Gastroesophageal sphincter (tissue), 4 donors: ENCODE results near the gene TMEM218. TPM values are rescaled to one million over a fixed set of nuclear protein-coding genes. Genes with fewer than 3 reads are reported as not detected.

Experiments
- ATAC-seq: fragments of 150-250 bp; one replicate; pipeline ENCODE4 v1.9.1; 2016; ENCODE audit warnings: mild to moderate bottlenecking, moderate library complexity
- H3K27ac ChIP-seq, 4 donors: fragments of 200-600 bp; sonication (generic) in 3 of 4; 1 replicate in 3 of 4; 2 replicates in 1 of 4; pipeline ENCODE4 v1.5.1; 2016 to 2019
- H3K27me3 ChIP-seq: fragments of 200-600 bp; sonication (generic); one replicate; pipeline ENCODE4 v1.5.1; 2019
- H3K36me3 ChIP-seq, 2 donors: fragments of 200-600 bp; sonication (generic); one replicate each; pipeline ENCODE4 v1.5.1; 2019; ENCODE audit warnings: control low read depth in 1 of 2
- H3K4me1 ChIP-seq, 3 donors: fragments of 200-600 bp; sonication (generic); 1 replicate in 2 of 3; 2 replicates in 1 of 3; pipeline ENCODE4 v1.5.1; 2016 to 2019; ENCODE audit warnings: control low read depth in 2 of 3
- H3K4me3 ChIP-seq, 2 donors: fragments of 200-600 bp; sonication (generic); one replicate each; pipeline ENCODE4 v1.5.1; 2019; ENCODE audit warnings: mild to moderate bottlenecking in 1 of 2, moderate library complexity in 1 of 2
- H3K9me3 ChIP-seq, 3 donors: fragments of 200-600 bp; sonication (generic); one replicate each; pipeline ENCODE4 v1.5.1; 2017 to 2019; ENCODE audit warnings: control low read depth in 2 of 3
- CTCF ChIP-seq, 4 experiments: fragments of 200-600 bp in 2 of 4; fragments of 450-650 bp in 2 of 4; sonication (generic) in 1 of 4; IDR thresholded peaks; one replicate each; pipeline ENCODE4 v1.5.1; 2017 to 2019; ENCODE audit warnings: antibody characterized with exemption in 4 of 4, mild to moderate bottlenecking in 2 of 4, moderate library complexity in 2 of 4
- EP300 ChIP-seq: sonication (generic); formaldehyde crosslinking; IDR thresholded peaks from one replicate; pipeline ENCODE4 v1.6.1; 2017; ENCODE audit warnings: antibody characterized with exemption, mild to moderate bottlenecking
- POLR2A ChIP-seq, 2 donors: fragments of 450-650 bp; IDR thresholded peaks; one replicate each; pipeline ENCODE4 v1.6.1; 2017; ENCODE audit warnings: antibody characterized with exemption in 2 of 2, mild to moderate bottlenecking in 2 of 2, moderate library complexity in 1 of 2
- POLR2AphosphoS5 ChIP-seq: sonication (generic); formaldehyde crosslinking; IDR thresholded peaks from one replicate; pipeline ENCODE4 v1.6.1; 2017; ENCODE audit warnings: antibody characterized with exemption
- WGBS, 2 donors: methylation state at CpG; one replicate each; pipeline ENCODE4 v1.1.5; 2018; ENCODE audit warnings: low coverage in 1 of 2; 5-methylcytosine and 5-hydroxymethylcytosine counted together
- total RNA-seq, 4 donors: library from RNA; depleted of rRNA; stranded (reverse); fragments of >200 nt; gene quantifications; one replicate each; pipeline ENCODE4 v1.1.0, GENCODE V29; 2016

TMEM218 gene
- total RNA-seq, 4 donors from 2014 or later = 14.7 to 20.0 (median 17.3) TPM

GRCh38 chr11:125064070-125064469 lies 47.4 kb downstream of the TMEM218 start:
- Histone ChIP-seq H3K27me3 (peaks cover 4% of the 10 kb centered on the region), H3K4me1 (peaks cover 0 to 20% (median 8%) of the 10 kb centered on the region in 3 donors), H3K9me3 (no peaks in the 10 kb centered on the region), H3K36me3 (no peaks in the 10 kb centered on the region), H3K4me3 (peak overlapping the region in 1 of 2 donors; percentile 67), H3K27ac (peak overlapping the region in 2 of 4 donors; percentile 71 to 82)
- ATAC-seq = no peak
- 80 to 82% methylated on average over 2 to 5 of the region's 7 CpGs for WGBS, 2 donors
- TF ChIP-seq POLR2A (IDR thresholded peaks at IDR 0.05) (no peak), EP300 (no peak), CTCF (IDR thresholded peaks at IDR 0.05) (no peak), POLR2AphosphoS5 (no peak)

GRCh38 chr11:125063429-125064043 lies 47.9 kb downstream of the TMEM218 start:
- peak overlapping the region in 3 of 4 donors; percentile 68 to 82 (median 71) for H3K27ac ChIP-seq
- TF ChIP-seq CTCF (IDR thresholded peaks at IDR 0.05) = no peak
- no peak for TF ChIP-seq POLR2AphosphoS5
- no peak for TF ChIP-seq EP300
- TF ChIP-seq POLR2A (IDR thresholded peaks at IDR 0.05) = no peak
- no peaks in the 10 kb centered on the region for H3K9me3 ChIP-seq
- no peaks in the 10 kb centered on the region for H3K36me3 ChIP-seq
- peaks cover 4% of the 10 kb centered on the region for H3K27me3 ChIP-seq
- no peak for ATAC-seq
- peaks cover 0 to 20% (median 8%) of the 10 kb centered on the region in 3 donors for H3K4me1 ChIP-seq
- H3K4me3 ChIP-seq = peak overlapping the region; percentile 39 to 67
- 2% methylated on average over 8 of the region's 38 CpGs; no CpG with 5 or more reads in 1 of the 2 donors for WGBS, 2 donors

- WGBS, 2 donors = no CpG with 5 or more reads among the region's 46 CpGs
- ATAC-seq = peak; percentile 90
- peaks cover 4% of the 10 kb centered on the region for H3K27me3 ChIP-seq
- peak within 1 kb of the TSS in 3 of 4 donors; percentile 68 to 82 (median 71) for H3K27ac ChIP-seq
- TF ChIP-seq POLR2A (IDR thresholded peaks at IDR 0.05) (peak; percentile 41 to 51), CTCF (IDR thresholded peaks at IDR 0.05) (peak in 3 of 4 experiments; percentile 19 to 57 (median 28)), POLR2AphosphoS5 (peak; percentile 44), EP300 (no peak)
- peaks cover 0 to 20% (median 8%) of the 10 kb centered on the region in 3 donors for H3K4me1 ChIP-seq
- H3K4me3 ChIP-seq = peak within 1 kb of the TSS; percentile 39 to 67
- no peaks in the 10 kb centered on the region for H3K9me3 ChIP-seq
- no peaks in the 10 kb centered on the region for H3K36me3 ChIP-seq
Observed at GRCh38 chr11:125062931-125063428, 48.4 kb downstream of the TMEM218 start, which contains the start of gene SLC37A2. Gene SLC37A2, plus strand, starts transcription at chr11:125063305. Its CDS starts 63 bp downstream, at chr11:125063368.

- Histone ChIP-seq H3K27ac (peak overlapping the region in 3 of 4 donors; percentile 68 to 82 (median 71)), H3K4me1 (peaks cover 0 to 20% (median 8%) of the 10 kb centered on the region in 3 donors), H3K9me3 (no peaks in the 10 kb centered on the region), H3K4me3 (peak overlapping the region; percentile 39 to 67), H3K27me3 (peaks cover 4% of the 10 kb centered on the region), H3K36me3 (no peaks in the 10 kb centered on the region)
- no peak for TF ChIP-seq POLR2A (IDR thresholded peaks at IDR 0.05)
- no peak for TF ChIP-seq POLR2AphosphoS5
- no peak for TF ChIP-seq EP300
- TF ChIP-seq CTCF (IDR thresholded peaks at IDR 0.05) = no peak
- 55 to 87% methylated on average over 7 to 8 of the region's 19 CpGs for WGBS, 2 donors
- ATAC-seq = no peak
Observed at GRCh38 chr11:125062218-125062930, 49.1 kb downstream of the TMEM218 start.
